GM18499 (cell line): Measurements from ENCODE around the gene ZFP90.
"Not testable (repeated sequence)": the region's sequence is repeated elsewhere in the genome, so short reads cannot be mapped to it uniquely, and the experiment has no call there.

ENCODE experiments used
- ATAC-seq: cut with Tn5 transposase; IDR thresholded peaks from one replicate; pipeline ENCODE4 v1.9.1; 2021; ENCODE audit warnings: moderate number of reproducible peaks; ENCODE audit not compliant: insufficient read depth, unreplicated experiment

Gene ZFP90

GRCh38 chr16:68514511-68514910 is 24.6 kb upstream of the ZFP90 start:
- no peak for ATAC-seq

- ATAC-seq: no peak
Observed at GRCh38 chr16:68517606-68518166, 21.4 kb upstream of the ZFP90 start.

- no peak for ATAC-seq
Observed at GRCh38 chr16:68519225-68519745, 19.8 kb upstream of the ZFP90 start.

- peak; percentile 63 for ATAC-seq
Observed at GRCh38 chr16:68520649-68521086, 18.4 kb upstream of the ZFP90 start.

GRCh38 chr16:68524069-68524820 is 14.8 kb upstream of the ZFP90 start:
- ATAC-seq: no peak

- ATAC-seq: no peak
Observed at GRCh38 chr16:68526143-68526781, 12.8 kb upstream of the ZFP90 start.

- ATAC-seq: no peak
Observed at GRCh38 chr16:68526782-68527145, 12.3 kb upstream of the ZFP90 start.

- ATAC-seq: no peak
Observed at GRCh38 chr16:68528233-68528632, 10.9 kb upstream of the ZFP90 start.

GRCh38 chr16:68528686-68529379 is 10.3 kb upstream of the ZFP90 start:
- peak; percentile 47 for ATAC-seq

GRCh38 chr16:68529608-68529930 is 9.5 kb upstream of the ZFP90 start:
- ATAC-seq: no peak

- peak; percentile 51 for ATAC-seq
Observed at GRCh38 chr16:68529931-68530701, 9.0 kb upstream of the ZFP90 start.

- ATAC-seq: no peak
Observed at GRCh38 chr16:68533937-68534336, 5.2 kb upstream of the ZFP90 start.

GRCh38 chr16:68535331-68535730 is 3.8 kb upstream of the ZFP90 start:
- no peak for ATAC-seq

- no peak for ATAC-seq
Observed at GRCh38 chr16:68539711-68540239, 684 bp downstream of the ZFP90 start.

GRCh38 chr16:68548947-68549346 is 9.9 kb downstream of the ZFP90 start:
- no peak for ATAC-seq

- ATAC-seq: no peak
Observed at GRCh38 chr16:68553186-68553585, 14.1 kb downstream of the ZFP90 start.

GRCh38 chr16:68560341-68560740 is 21.2 kb downstream of the ZFP90 start:
- not testable (repeated sequence) for ATAC-seq

- no peak for ATAC-seq
Observed at GRCh38 chr16:68563631-68564381, 24.7 kb downstream of the ZFP90 start.

GRCh38 chr16:68564382-68564985 is 25.4 kb downstream of the ZFP90 start:
- no peak for ATAC-seq
